ENCODE measurements around the gene MRPL43. TPM values are rescaled to one million over a fixed set of nuclear protein-coding genes. Genes with fewer than 3 reads are reported as not detected.
"Not testable (repeated sequence)": the region's sequence is repeated elsewhere in the genome, so short reads cannot be mapped to it uniquely, and the experiment has no call there.

MRPL43 gene
- total and polyA plus RNA-seq, 5 experiments from 2014 or later, result 64.9 to 136 (median 117) TPM

GRCh38 chr10:100976906-100977305 is 10.4 kb downstream of the MRPL43 start:
- Mint-ChIP-seq H3K9me3 (no peaks in the 10 kb centered on the region), H3K4me3 (no peak overlapping the region), H3K27ac (peak overlapping the region in 5 of 10 donors; percentile 6 to 83 (median 67)), H3K36me3 (peaks cover 0 to 29% (median 3%) of the 10 kb centered on the region in 3 donors), H3K4me1 (peaks cover 0 to 11% (median 0%) of the 10 kb centered on the region in 4 donors), H3K27me3 (no peaks in the 10 kb centered on the region)
- DNase-seq (no peak), ATAC-seq (no peak)
- POLR2A ChIA-PET, result no interaction called here

- H3K27me3 Mint-ChIP-seq, H3K4me3 Mint-ChIP-seq, DNase-seq, ATAC-seq, H3K27ac Mint-ChIP-seq, H3K9me3 Mint-ChIP-seq: not testable (repeated sequence)
- POLR2A ChIA-PET, result interaction anchor here (1.2 to 1.5 kb wide), 2 partner anchors 11 to 24 kb away, joined by 4 read pairs; partner anchors contain the start of genes LZTS2, MRPL43 and TWNK
- Mint-ChIP-seq H3K36me3 (peaks cover 0 to 17% (median 0%) of the 10 kb centered on the region in 3 donors), H3K4me1 (peaks cover 0 to 11% (median 3%) of the 10 kb centered on the region in 4 donors)
These were observed 11.9 kb downstream of the MRPL43 start for GRCh38 chr10:100975397-100975796.

GRCh38 chr10:100972904-100973535 is 14.3 kb downstream of the MRPL43 start:
- H3K4me1 Mint-ChIP-seq, result peaks cover 6 to 28% (median 12%) of the 10 kb centered on the region in 4 donors
- ATAC-seq (no peak), DNase-seq (no peak)
- H3K27me3 Mint-ChIP-seq, result no peaks in the 10 kb centered on the region
- H3K4me3 Mint-ChIP-seq, result no peak overlapping the region
- H3K36me3 Mint-ChIP-seq, result peaks cover 0 to 6% (median 0%) of the 10 kb centered on the region in 3 donors
- POLR2A ChIA-PET, result interaction anchor here (0.6 kb wide), 1 partner anchor 500 kb away, joined by 3 read pairs; no protein-coding TSS in a partner anchor
- no peaks in the 10 kb centered on the region for H3K9me3 Mint-ChIP-seq
- H3K27ac Mint-ChIP-seq, result peak overlapping the region in 1 of 10 donors; percentile 48

GRCh38 chr10:100972115-100972903 is 15.0 kb downstream of the MRPL43 start:
- H3K9me3 Mint-ChIP-seq, result no peaks in the 10 kb centered on the region
- H3K27ac Mint-ChIP-seq, result peak overlapping the region in 1 of 10 donors; percentile 48
- no peaks in the 10 kb centered on the region for H3K27me3 Mint-ChIP-seq
- no peak overlapping the region for H3K4me3 Mint-ChIP-seq
- DNase-seq (no peak), ATAC-seq (no peak)
- POLR2A ChIA-PET, result no interaction called here
- peaks cover 0 to 8% (median 0%) of the 10 kb centered on the region in 3 donors for H3K36me3 Mint-ChIP-seq
- peaks cover 6 to 28% (median 13%) of the 10 kb centered on the region in 4 donors for H3K4me1 Mint-ChIP-seq

GRCh38 chr10:100970914-100971811 is 16.1 kb downstream of the MRPL43 start:
- H3K27me3 Mint-ChIP-seq, result no peaks in the 10 kb centered on the region
- H3K36me3 Mint-ChIP-seq, result peaks cover 0 to 2% (median 0%) of the 10 kb centered on the region in 3 donors
- ATAC-seq (no peak), DNase-seq (no peak)
- H3K9me3 Mint-ChIP-seq, result no peaks in the 10 kb centered on the region
- H3K4me3 Mint-ChIP-seq, result peak overlapping the region in 8 of 10 donors; percentile 3 to 73 (median 62)
- H3K27ac Mint-ChIP-seq, result peak overlapping the region in 2 of 10 donors; percentile 28 to 37
- H3K4me1 Mint-ChIP-seq, result peaks cover 6 to 28% (median 10%) of the 10 kb centered on the region in 4 donors
- POLR2A ChIA-PET, result interaction anchor here (2.4 kb wide), 1 partner anchor 26 kb away, joined by 12 read pairs; no protein-coding TSS in a partner anchor

GRCh38 chr10:100970076-100970913 is 17.0 kb downstream of the MRPL43 start:
- Mint-ChIP-seq H3K9me3 (no peaks in the 10 kb centered on the region), H3K36me3 (peaks cover 0 to 9% (median 4%) of the 10 kb centered on the region in 3 donors), H3K27ac (peak overlapping the region in 3 of 10 donors; percentile 28 to 76 (median 31)), H3K4me1 (peaks cover 6 to 28% (median 10%) of the 10 kb centered on the region in 4 donors), H3K4me3 (peak overlapping the region; percentile 57 to 73 (median 68)), H3K27me3 (no peaks in the 10 kb centered on the region)
- POLR2A ChIA-PET, result interaction anchor here (2.4 kb wide), 1 partner anchor 27 kb away, joined by 12 read pairs; no protein-coding TSS in a partner anchor
- DNase-seq (peak in 9 of 10 donors; percentile 10 to 66 (median 42)), ATAC-seq (peak; percentile 56 to 66)

- POLR2A ChIA-PET, result interaction anchor here (0.6 to 2.4 kb wide), 2 partner anchors 10 to 28 kb away, joined by 3 to 12 read pairs; no protein-coding TSS in a partner anchor
- DNase-seq (peak; percentile 16 to 71 (median 41)), ATAC-seq (peak; percentile 79 to 84)
- Mint-ChIP-seq H3K36me3 (peaks cover 0 to 12% (median 4%) of the 10 kb centered on the region in 3 donors), H3K27ac (peak within 1 kb of the TSS in 5 of 10 donors; percentile 9 to 76 (median 31)), H3K9me3 (no peaks in the 10 kb centered on the region), H3K27me3 (no peaks in the 10 kb centered on the region), H3K4me1 (peaks cover 6 to 28% (median 10%) of the 10 kb centered on the region in 4 donors), H3K4me3 (peak within 1 kb of the TSS; percentile 64 to 78 (median 72))
These were observed 17.9 kb downstream of the MRPL43 start, which contains the start of gene SEMA4G for GRCh38 chr10:100969187-100970075. Gene SEMA4G (plus strand): TSS chr10:100969504. CDS start chr10:100972913, 3,409 bp downstream.

- POLR2A ChIA-PET, result interaction anchor here (0.6 to 2.4 kb wide), 2 partner anchors 11 to 29 kb away, joined by 3 to 12 read pairs; no protein-coding TSS in a partner anchor
- peaks cover 6 to 28% (median 10%) of the 10 kb centered on the region in 4 donors for H3K4me1 Mint-ChIP-seq
- no peak overlapping the region for H3K27ac Mint-ChIP-seq
- DNase-seq (peak in 1 of 10 donors; percentile 9), ATAC-seq (no peak)
- peaks cover 0 to 12% (median 4%) of the 10 kb centered on the region in 3 donors for H3K36me3 Mint-ChIP-seq
- no peaks in the 10 kb centered on the region for H3K27me3 Mint-ChIP-seq
- no peaks in the 10 kb centered on the region for H3K9me3 Mint-ChIP-seq
- H3K4me3 Mint-ChIP-seq, result peak overlapping the region; percentile 36 to 78 (median 70)
These were observed 18.5 kb downstream of the MRPL43 start for GRCh38 chr10:100968863-100969186.

GRCh38 chr10:100968062-100968736 is 19.1 kb downstream of the MRPL43 start:
- POLR2A ChIA-PET, result interaction anchor here (1.0 to 2.4 kb wide), 2 partner anchors 29 to 32 kb away, joined by 4 to 12 read pairs; partner anchors contain the start of gene LZTS2
- Mint-ChIP-seq H3K27me3 (no peaks in the 10 kb centered on the region), H3K4me3 (peak overlapping the region; percentile 40 to 78 (median 70)), H3K4me1 (peaks cover 6 to 28% (median 10%) of the 10 kb centered on the region in 4 donors), H3K27ac (peak overlapping the region in 4 of 10 donors; percentile 9 to 68 (median 46)), H3K9me3 (no peaks in the 10 kb centered on the region), H3K36me3 (peaks cover 0 to 14% (median 4%) of the 10 kb centered on the region in 3 donors)
- DNase-seq, result no peak
- no peak for ATAC-seq

- H3K4me1 Mint-ChIP-seq, result peaks cover 6 to 28% (median 10%) of the 10 kb centered on the region in 4 donors
- peak overlapping the region in 1 of 10 donors; percentile 38 for H3K27ac Mint-ChIP-seq
- H3K4me3 Mint-ChIP-seq, result no peak overlapping the region
- POLR2A ChIA-PET, result interaction anchor here (0.5 to 0.8 kb wide), 2 partner anchors 23 to 29 kb away, joined by 4 to 5 read pairs; no protein-coding TSS in a partner anchor
- DNase-seq (no peak), ATAC-seq (no peak)
- H3K36me3 Mint-ChIP-seq, result peaks cover 0 to 22% (median 4%) of the 10 kb centered on the region in 3 donors
- H3K9me3 Mint-ChIP-seq, result no peaks in the 10 kb centered on the region
- H3K27me3 Mint-ChIP-seq, result no peaks in the 10 kb centered on the region
These were observed 20.0 kb downstream of the MRPL43 start for GRCh38 chr10:100967332-100967731.
